Stimulated activated CD4-positive, alpha-beta T cell treated with anti-CD3 and anti-CD28 coated beads, Interleukin-1b, Interleukin-23, amount 100 ng/mL, for 4 hours (primary cell): ENCODE measurements around the gene MRPS17.

Experiments
- DNase-seq, 2 donors: peaks; one replicate each; pipeline ENCODE4 v3.0.0-alpha.2; 2020; ENCODE audit warnings: low read depth in 2 of 2

Gene MRPS17

GRCh38 chr7:55970978-55971377, 19.3 kb downstream of the MRPS17 start:
- DNase-seq, result no peak

- DNase-seq, result no peak
These were observed 22.1 kb downstream of the MRPS17 start for GRCh38 chr7:55973747-55974250.

GRCh38 chr7:55975988-55976633, 24.4 kb downstream of the MRPS17 start:
- DNase-seq, result no peak

GRCh38 chr7:55977831-55978230, 26.2 kb downstream of the MRPS17 start:
- no peak for DNase-seq

GRCh38 chr7:55980266-55980665, 28.6 kb downstream of the MRPS17 start:
- no peak for DNase-seq

GRCh38 chr7:55983537-55983936, 31.9 kb downstream of the MRPS17 start:
- no peak for DNase-seq

- no peak for DNase-seq
These were observed 40.7 kb downstream of the MRPS17 start for GRCh38 chr7:55992346-55992745.

GRCh38 chr7:55996856-55997500, 45.3 kb downstream of the MRPS17 start:
- no peak for DNase-seq

- no peak for DNase-seq
These were observed 52.1 kb downstream of the MRPS17 start for GRCh38 chr7:56003749-56004148.
